HG03575 (cell line): ENCODE results near the gene ZCCHC12.
"Not testable (repeated sequence)": the region's sequence is repeated elsewhere in the genome, so short reads cannot be mapped to it uniquely, and the experiment has no call there.

Source experiments
- ATAC-seq: cut with Tn5 transposase; IDR thresholded peaks from one replicate; pipeline ENCODE4 v1.9.1; 2021; ENCODE audit not compliant: unreplicated experiment, insufficient number of reproducible peaks, low FRiP score; ENCODE audit errors: extremely low read depth

The ZCCHC12 gene

GRCh38 chrX:118823263-118824172, at the start of gene ZCCHC12:
ZCCHC12 (plus strand) TSS chrX:118823824; CDS start chrX:118825245, 1,421 bp downstream.
- no peak for ATAC-seq

- no peak for ATAC-seq
Observed at GRCh38 chrX:118779581-118779980, 44.0 kb upstream of the ZCCHC12 start.

- no peak for ATAC-seq
Observed at GRCh38 chrX:118780509-118780908, 43.1 kb upstream of the ZCCHC12 start.

GRCh38 chrX:118780911-118781310, 42.7 kb upstream of the ZCCHC12 start:
- ATAC-seq: no peak

- ATAC-seq: no peak
Observed at GRCh38 chrX:118795528-118796280, 27.9 kb upstream of the ZCCHC12 start.

GRCh38 chrX:118802857-118803256, 20.8 kb upstream of the ZCCHC12 start:
- no peak for ATAC-seq

- no peak for ATAC-seq
Observed at GRCh38 chrX:118807151-118808017, 16.2 kb upstream of the ZCCHC12 start.

- not testable (repeated sequence) for ATAC-seq
Observed at GRCh38 chrX:118817257-118817656, 6.4 kb upstream of the ZCCHC12 start.

- ATAC-seq: no peak
Observed at GRCh38 chrX:118824173-118824730, 628 bp downstream of the ZCCHC12 start.

GRCh38 chrX:118825227-118825626, 1.6 kb downstream of the ZCCHC12 start:
- ATAC-seq: no peak

GRCh38 chrX:118839334-118839958, 15.8 kb downstream of the ZCCHC12 start:
- no peak for ATAC-seq

- no peak for ATAC-seq
Observed at GRCh38 chrX:118847676-118848075, 24.1 kb downstream of the ZCCHC12 start.

- no peak for ATAC-seq
Observed at GRCh38 chrX:118853596-118853995, 30.0 kb downstream of the ZCCHC12 start.

- no peak for ATAC-seq
Observed at GRCh38 chrX:118855681-118856310, 32.2 kb downstream of the ZCCHC12 start.

GRCh38 chrX:118857006-118857405, 33.4 kb downstream of the ZCCHC12 start:
- no peak for ATAC-seq

GRCh38 chrX:118861338-118861737, 37.7 kb downstream of the ZCCHC12 start:
- ATAC-seq: no peak

- no peak for ATAC-seq
Observed at GRCh38 chrX:118862091-118862490, 38.5 kb downstream of the ZCCHC12 start.

GRCh38 chrX:118862979-118863378, 39.4 kb downstream of the ZCCHC12 start:
- ATAC-seq: no peak
